ENCODE results near the gene NATD1.
"Not testable (repeated sequence)": the region's sequence is repeated elsewhere in the genome, so short reads cannot be mapped to it uniquely, and the experiment has no call there.

NATD1 gene

DNA sequence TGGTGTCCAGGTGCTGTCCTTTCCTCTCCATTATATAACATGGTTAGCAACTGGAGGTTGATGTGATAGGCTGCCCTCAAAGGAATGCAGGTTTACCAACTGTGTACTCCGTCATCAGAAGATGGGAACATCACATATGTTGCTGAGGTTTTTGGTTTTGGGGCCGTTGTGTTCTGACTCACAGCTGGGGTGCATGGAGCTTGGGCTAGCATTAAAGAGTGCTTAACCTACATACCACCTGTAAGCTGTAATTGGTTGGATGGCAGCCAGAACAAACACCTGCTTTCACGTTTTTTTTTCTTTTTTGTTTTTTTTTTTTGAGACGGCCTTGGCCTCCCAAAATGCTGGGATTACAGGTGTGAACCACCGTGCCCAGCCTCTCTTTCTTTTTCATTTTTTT, 60.2 kb downstream of the NATD1 start:
- no peak for DNase-seq

DNA sequence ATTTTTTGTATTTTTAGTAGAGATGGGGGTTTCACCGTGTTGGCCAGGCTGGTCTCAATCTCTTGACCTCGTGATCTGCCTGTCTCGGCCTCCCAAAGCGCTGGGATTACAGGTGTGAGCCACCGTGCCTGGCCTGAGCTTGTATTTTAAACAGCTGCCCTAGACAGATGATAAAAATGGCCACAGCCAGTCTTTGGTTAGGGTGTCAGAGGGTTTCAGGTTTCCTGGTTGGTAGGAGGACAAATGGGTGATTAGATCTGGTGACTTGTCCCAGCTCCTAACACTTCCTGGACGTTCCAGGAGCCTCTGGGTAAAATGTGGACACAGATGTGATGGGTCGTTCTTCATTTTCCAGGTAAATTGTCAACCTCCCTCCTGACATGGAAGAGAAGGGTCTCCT, 60.8 kb downstream of the NATD1 start:
- not testable (repeated sequence) for DNase-seq

DNA sequence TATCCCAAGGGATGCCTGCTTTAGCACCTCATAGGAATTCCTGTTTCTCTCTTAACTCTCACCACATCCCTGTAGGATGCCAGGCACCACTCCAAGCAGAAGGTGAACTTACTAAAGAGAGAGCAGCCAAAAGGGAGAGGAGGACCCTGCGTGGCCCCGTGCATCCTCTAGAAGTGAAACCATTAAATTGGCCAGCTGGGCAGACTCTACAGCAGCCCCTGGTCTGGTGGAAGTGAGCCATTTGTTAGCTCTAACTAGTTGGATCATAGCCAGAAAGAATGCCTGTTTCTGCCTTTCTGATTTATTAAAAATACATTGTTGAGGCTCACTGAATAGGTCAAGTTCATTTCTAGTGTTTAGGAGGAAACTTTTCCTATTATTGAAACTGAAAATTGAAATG, 61.5 kb downstream of the NATD1 start:
- DNase-seq, result no peak

DNA sequence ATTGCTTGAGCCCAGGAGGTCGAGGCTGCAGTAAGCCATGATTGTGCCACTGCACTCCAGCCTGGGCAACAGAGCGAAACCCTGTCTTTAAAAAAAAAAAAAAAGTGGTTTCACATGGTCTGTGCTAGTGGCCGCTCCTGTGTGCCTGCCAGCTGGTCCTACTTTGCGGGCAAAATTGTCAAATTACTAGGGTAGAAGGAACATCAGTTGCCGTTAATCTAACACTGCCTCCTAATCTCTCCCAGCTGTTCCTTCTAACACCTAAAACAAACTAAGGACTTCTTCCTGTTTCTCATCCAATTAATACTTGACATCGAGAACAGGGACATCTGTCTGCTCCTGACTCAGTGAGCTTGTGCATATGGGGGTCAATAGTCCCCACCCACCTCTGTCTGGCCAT, 63.1 kb downstream of the NATD1 start:
- no peak for DNase-seq

DNA sequence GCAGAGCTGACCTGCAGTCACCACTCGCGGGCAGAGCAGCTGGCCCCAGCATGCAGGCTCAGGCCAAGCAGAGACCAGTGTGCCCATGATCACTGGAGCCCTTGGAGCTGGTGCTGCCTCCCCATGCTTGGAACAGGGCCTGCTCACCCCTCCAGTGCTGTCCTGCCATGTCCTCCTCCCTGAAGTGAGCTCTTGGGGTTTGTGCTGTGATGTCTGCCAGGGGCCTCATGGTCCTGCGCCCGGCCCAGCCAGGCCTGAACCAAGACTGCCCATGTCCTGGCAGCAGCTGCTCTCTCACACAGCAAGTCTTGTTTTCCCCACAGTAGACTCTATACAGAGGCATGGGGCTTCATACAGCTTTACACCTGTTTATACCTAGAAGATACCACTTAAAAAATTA, 63.8 kb downstream of the NATD1 start:
- DNase-seq, result no peak

Measured in right kidney (tissue), 1 donor.